Activated T-cell treated with anti-CD3 and anti-CD28 coated beads for 24 hours (primary cell): ENCODE measurements around the gene ST7L.
"Not testable (repeated sequence)": the region's sequence is repeated elsewhere in the genome, so short reads cannot be mapped to it uniquely, and the experiment has no call there.

ENCODE experiments used
- DNase-seq: peaks from one replicate; pipeline ENCODE4 v3.0.0-alpha.2; 2020; ENCODE audit warnings: low read depth

Gene ST7L, protein sequence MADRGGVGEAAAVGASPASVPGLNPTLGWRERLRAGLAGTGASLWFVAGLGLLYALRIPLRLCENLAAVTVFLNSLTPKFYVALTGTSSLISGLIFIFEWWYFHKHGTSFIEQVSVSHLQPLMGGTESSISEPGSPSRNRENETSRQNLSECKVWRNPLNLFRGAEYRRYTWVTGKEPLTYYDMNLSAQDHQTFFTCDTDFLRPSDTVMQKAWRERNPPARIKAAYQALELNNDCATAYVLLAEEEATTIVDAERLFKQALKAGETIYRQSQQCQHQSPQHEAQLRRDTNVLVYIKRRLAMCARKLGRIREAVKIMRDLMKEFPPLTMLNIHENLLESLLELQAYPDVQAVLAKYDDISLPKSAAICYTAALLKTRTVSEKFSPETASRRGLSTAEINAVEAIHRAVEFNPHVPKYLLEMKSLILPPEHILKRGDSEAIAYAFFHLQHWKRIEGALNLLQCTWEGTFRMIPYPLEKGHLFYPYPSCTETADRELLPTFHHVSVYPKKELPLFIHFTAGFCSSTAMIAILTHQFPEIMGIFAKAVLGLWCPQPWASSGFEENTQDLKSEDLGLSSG

DNA sequence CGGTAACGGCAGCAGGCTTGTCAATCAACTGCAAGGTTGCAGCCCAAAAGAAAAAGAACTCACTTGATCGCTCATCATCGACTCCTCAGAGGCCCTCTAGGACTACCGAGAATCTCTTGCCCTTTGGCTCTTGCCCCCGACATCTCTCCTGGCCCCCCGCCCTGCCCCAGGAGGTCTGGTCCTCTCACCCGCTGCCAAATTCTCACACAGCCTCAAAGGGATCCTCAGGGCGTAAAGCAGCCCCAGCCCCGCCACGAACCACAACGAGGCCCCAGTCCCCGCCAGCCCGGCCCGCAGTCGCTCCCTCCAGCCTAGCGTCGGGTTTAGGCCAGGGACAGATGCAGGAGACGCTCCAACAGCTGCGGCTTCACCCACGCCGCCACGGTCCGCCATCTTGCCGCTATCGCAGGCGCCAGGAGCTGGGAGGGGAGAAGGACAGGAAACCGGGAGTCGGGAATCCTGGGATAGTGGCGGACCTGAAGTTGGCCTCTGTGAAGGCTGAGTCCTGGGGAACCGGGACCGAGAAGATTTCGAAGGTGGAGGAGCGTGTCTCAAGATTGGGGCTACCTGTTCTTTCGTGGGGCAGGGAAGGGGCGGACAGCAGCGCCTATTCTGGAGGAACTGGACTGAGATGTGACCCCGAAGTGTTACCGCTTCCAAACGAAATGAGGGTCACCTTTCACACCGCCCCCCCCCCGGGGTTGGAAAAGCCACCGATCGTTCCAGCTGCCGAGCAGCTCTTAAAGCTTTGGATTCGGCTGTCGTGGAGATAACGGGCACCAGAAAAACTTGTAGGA is at the start of gene ST7L:
Gene ST7L (minus strand): TSS at position 421 of the 797 bp plus-strand sequence. CDS start 28 bp downstream, at position 393.
- peak; percentile 41 for DNase-seq

DNA sequence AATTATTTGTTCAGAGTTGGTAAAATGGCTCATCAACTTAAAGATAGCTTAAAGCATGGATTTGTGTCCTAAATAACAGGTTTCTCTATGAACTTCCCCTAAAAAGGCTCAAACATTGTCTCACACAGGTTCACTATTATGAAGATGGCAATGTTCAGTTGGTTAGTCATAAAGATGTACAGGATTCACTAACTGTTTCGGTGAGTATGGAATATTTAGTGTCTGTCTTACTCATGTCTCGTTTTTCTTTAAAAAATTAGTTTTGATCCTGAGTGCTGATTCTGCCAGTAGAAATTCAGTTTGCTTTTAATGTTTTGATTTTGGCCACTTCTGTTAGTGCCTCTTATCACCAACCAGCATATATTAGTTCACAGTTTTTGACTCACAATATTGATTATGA is 48.0 kb upstream of the ST7L start:
- no peak for DNase-seq

DNA sequence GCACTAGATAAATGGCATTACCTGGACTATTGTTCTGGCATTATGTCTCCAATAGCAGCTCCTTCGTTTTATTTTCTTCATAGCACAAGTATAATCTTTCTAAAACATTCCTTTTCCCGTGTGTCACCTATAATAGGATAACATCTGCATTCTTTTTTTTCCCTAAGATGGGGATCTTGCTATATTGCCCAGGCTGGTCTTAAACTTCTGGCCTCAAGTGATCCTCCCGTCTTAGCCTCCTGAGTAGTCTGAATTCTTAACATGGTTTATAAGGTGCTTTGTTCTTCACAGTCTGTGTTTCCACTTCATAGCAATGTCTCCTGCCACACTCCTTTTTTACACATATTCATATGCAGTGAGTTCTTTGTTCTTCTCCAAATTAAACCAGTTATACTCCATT is 46.9 kb upstream of the ST7L start:
- DNase-seq: no peak

DNA sequence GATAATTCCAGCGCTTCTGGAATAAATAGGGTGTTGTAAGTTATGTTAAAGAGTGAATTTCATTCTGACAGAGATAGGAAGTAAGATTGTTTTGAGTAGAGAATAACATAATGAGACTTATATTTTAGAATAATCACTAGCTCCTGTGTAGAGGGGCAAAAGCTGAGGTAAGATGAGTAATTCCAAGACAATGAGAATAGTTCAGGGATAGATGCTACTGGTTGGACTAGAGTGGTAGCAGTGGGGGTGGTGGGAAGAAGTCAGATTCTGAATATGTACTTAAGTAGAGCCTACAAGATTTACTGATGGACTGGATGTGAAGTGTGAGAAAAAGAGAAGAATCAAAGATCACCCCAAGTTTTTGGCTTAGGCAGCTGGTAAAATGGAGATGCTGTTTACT is 32.3 kb upstream of the ST7L start:
- no peak for DNase-seq

DNA sequence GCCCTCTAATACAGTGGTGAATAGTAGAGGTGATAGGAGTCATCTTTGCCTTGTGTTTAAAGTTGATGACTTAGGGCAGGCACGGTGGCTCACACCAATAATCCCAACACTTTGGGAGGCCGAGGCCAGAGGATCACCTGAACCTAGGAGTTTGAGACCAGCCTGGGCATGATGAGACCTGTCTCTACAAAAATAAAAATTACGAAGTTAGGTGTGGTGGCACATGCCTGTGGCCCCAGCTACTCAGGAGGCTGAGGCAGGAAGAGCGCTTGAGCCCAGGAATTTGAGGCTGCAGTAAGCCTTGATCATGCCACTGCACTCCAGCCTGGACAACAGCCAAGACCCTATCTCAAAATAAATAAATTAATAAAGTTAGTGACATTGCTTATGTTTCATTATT is 27.3 kb upstream of the ST7L start:
- no peak for DNase-seq

DNA sequence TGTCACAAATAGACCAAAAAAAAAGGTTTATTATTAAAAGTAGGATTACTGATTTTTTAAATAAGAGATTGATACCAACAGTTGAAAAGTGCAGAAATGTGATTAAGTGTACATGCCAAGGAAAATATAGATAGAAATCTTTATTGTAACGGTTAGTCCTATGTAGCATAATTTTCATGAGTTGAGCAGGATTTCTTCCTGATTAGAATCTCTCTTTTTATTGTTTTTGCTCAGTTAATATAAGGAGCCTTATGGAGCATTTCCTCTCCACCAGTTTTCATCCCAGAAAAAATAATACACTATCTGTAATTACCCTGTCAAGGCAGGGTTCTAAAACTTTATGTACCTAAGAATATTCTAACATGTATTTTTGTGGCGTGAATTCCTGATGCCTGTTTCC is 24.1 kb upstream of the ST7L start:
- DNase-seq: no peak

DNA sequence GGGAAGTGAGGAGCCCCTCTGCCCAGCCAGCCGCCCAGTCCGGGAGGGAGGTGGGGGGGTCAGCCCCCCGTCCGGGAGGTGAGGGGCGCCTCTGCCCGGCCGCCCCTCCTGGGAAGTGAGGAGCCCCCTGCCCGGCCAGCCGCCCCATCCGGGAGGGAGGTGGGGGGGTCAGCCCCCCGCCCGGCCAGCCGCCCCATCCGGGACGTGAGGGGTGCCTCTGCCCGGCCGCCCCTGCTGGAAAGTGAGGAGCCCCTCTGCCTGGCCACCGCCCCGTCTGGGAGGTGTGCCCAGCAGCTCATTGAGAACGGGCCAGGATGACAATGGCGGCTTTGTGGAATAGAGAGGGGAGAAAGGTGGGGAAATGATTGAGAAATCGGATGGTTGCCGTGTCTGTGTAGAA is 21.5 kb upstream of the ST7L start:
- not testable (repeated sequence) for DNase-seq

DNA sequence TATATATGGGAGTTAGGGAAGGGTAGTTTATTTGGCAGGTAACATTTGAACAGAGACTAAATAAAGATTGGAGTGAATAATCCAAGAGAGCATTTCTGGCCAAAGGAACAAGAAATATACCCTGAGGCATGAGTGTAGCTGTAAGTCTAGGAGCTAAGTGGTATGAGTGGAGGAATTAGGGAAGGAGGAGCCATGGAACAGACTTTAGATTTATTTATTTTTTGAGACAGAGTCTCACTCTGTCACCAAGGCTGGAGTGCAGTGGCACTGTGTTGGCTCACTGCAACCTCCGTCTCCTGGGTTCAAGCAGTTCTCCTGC is 19.1 kb upstream of the ST7L start:
- DNase-seq: no peak

DNA sequence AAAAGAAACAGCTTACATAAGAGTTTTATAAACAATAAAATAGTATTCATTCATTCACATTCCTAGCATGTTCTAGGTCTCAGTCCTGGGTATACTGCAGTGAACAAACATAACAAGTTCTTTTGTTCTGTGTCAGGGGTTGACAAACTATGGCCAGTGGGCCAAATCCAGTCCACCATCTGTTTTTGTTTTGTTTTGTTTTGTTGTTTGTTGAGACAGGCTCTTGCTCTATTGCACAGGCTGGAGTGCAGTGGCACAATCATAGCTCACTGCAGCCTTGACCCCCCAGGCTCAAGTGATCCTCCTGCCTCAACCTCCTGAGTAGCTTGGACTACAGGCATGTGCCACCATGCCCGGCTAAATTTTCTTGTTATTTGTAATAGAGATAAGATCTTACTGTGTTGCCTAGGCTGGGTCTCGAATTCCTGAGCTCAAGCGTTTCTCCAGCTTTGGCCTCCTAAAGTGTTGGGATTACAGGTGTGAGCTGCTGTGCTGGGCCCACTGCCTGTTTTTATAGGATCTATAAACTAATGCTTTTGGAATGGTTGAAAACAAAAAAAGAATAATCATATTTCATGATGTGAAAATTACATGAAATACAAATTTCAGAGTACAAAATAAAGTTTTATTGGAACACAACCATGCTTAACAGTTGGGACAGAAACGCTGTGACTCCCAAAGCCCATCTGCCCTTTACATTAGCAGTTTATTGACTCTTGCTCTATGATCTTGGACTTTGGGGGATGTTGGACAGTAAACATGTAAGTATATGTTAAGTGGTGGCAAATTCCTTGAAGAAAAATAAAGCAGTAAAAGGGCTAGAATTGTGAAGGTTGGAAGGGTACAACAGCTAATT is 18.5 kb upstream of the ST7L start:
- no peak for DNase-seq

DNA sequence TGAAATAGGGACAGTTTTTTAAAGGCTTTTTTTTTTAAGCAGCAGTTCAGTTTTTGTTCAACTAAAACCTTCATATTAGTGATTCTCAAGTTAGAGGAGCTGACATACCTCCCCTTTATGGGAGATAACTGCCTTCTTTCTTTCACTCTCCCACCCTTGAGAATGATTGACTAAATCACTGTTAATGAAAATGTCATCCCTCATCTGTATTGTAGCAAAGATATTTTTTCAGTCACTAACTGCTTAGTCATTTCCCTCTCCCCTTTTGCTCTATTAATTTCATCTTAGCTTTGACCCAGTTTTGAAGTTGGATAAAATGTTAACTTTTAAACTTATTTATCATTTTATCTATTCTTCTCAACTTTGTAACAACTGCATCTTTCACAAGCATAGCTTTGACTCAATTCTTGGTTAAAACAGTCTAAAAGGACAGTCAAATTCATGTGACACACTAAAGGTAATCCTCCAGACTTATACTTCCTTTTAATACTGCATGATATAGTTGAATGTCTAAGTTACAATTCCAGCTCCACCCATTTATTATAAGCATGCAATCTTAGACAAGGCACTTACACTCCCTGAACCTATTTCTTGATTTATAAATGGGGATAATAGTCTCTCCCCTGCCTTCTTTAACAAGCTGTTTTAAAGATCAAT is 17.8 kb upstream of the ST7L start:
- DNase-seq: no peak

DNA sequence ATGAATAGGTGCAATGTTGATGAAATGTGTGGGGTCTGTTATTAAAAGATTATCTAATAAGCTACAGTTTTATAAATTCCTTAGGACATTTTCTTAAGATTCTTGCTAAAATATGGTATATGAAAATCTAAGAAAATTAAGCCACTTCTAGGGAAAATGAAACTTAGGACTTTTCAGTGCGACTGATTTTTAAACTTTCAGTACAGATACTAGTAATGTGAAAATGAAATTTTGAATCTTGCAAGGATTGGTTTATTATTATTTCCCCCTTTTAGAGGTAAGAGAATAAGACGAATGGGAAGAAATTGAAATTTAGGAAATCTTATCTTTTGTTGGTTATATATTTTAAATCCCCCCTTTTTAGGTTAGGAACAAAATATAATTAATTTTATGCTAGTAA is 17.1 kb upstream of the ST7L start:
- no peak for DNase-seq

DNA sequence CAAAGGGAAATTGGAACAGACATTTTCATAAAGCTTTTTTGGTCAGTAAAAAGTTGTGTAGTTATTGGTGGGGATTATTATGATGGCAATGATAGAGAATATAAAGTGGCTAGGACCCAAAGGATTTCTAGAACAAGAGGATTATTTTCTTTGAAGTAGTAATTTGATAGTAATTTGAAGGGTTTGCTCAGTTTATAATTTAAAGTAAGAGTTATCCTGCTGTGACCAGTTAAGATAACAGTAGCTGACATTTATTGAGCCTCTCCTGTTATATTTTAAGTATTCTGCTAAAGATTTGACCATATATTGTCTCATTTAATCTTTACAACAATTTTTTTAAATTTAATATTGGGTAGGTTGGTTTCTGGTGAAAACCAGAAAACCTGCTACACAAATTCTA is 15.4 kb upstream of the ST7L start:
- DNase-seq: no peak

DNA sequence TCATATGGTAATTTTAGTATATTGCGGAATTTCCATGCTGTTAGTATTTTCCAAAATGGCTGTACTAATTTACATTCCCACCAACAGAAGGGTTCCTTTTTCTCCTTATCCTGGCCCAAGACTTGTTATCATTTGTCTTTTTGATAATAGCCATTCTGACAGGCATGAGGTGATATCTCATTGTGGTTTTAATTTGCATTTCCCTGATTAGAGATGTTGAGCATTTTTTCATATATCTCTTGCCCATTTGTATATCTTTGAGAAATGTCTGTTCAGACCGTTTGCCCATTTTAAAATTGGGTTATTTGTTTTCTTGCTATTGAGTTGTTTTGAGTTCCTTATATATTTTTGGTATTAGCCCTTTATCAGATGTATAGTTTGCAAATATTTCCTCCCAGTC is 14.7 kb upstream of the ST7L start:
- DNase-seq: no peak

DNA sequence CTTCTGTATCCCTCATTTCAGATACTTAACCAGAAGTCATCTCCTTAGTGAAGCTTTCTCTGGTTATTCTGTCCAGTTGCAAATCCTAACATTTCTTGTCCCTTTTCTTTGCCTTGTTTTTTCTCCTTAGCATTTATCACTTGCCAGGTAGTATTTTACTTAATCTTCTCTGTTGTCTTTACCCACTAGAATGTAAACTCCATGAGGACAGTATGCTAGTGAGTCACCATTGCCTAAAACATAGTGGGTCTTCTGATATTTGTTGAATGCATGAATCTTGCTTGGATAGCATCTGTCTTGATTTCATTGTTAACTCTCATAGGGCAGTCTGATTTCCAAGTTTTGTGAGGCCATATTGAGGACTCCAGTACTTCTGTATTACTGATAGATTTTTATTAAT is 10.3 kb upstream of the ST7L start:
- DNase-seq: no peak

DNA sequence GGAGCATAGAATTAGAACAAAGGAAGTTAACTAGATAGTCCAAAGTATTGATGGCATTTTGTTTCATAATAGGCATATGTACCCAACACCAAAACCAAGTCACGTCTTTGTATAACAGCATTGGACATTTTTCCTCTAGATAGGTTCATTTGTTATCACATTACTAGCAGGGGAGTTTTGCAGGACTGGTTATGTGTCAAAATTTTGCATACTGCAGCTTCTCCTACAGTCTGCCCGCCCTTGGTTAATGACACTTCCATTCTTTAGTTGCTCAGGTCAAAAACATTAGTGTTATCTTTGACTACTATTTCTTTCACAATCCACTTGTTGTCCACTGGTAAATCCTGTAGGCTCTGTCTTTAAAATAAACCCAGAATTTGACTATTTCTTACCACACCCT is 9.6 kb upstream of the ST7L start:
- DNase-seq: no peak

DNA sequence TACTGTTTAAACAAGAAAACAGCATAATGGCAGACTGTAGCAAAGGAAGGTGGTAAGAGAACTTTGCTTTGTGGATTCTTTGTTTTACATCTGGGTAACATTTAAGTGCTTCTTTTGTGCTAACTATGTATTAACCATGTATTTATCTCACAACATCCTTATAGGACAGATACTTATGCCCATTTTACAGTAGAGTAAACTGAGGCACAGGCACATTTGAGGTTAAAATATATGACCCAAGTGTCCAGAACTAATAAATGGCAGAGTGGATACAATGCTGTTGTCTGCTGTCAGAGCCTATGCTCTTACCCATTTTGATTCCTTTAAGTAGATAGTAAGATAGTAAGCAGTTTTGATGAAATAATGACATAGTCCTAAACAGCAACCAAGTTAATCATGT is 7.9 kb upstream of the ST7L start:
- no peak for DNase-seq

DNA sequence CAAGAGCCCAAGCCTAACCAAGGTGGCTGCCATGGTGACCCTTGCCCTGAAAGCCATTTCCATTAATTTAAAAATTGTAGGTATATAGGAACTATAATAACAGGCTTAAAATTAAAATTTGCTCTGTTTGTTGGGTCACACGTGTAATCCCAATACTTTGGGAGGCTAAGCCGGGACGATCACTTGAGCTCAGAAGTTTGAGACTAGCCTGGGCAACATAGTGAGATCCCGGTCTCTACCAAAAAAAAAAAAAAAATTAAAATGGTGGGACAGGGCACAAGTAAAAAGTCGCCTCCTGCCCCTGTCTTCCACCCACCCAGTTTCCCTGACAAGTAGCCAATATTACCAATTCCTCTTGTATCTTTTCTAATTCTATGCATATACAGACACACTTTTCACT is 7.3 kb upstream of the ST7L start:
- DNase-seq: no peak

DNA sequence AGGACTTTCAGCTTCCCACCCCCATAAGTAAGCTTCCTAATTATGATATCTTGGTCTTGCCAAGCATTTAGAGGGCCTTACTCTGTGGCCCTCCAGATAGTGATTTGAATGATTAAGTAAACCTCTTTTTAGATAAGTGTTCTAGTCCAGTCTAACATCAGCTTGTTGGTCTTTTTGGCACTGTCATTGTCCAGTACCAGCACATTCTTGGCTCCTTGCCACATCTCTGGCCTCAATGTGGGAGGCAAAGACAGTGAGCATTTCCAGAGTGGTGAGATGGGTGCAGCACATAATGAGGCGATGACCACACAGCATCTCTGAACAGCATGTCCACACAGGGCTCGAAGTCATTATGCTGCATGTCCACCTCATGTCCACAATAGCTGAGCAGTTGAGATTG is 6.8 kb upstream of the ST7L start:
- DNase-seq: no peak

DNA sequence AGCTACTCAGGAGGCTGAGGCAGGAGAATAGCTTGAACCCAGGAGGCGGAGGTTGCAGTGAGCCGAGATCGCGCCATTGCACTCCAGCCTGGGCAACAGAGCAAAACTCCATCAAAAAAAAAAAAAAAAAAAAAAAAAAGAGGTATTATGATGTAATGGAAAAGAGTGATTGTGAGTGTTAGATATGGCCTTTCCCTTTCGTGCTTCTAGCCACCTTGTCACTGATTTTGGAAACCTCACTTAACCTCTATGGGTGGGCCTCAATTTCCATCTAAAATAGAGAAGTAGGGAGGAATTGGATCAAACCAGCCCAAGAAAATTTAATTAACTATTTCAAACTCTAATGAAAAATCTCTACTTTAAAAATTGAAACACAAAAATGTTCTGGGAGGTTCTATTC is 5.6 kb upstream of the ST7L start:
- DNase-seq: not testable (repeated sequence)

DNA sequence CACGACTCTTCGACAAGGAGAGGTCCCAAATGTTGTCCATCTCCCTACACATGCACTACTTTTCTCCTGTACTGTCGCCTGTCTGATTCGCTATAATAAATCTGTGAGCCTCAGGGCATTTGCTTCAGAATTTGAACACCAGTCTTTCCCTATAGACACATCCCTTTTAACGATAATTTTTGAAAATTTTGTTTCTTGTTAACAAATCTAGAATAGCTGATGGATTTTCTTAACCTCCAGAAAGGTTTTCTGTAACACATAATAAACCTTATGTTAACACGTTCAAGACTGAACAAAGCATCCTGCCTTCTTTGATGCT is 1.4 kb upstream of the ST7L start:
- DNase-seq: no peak

DNA sequence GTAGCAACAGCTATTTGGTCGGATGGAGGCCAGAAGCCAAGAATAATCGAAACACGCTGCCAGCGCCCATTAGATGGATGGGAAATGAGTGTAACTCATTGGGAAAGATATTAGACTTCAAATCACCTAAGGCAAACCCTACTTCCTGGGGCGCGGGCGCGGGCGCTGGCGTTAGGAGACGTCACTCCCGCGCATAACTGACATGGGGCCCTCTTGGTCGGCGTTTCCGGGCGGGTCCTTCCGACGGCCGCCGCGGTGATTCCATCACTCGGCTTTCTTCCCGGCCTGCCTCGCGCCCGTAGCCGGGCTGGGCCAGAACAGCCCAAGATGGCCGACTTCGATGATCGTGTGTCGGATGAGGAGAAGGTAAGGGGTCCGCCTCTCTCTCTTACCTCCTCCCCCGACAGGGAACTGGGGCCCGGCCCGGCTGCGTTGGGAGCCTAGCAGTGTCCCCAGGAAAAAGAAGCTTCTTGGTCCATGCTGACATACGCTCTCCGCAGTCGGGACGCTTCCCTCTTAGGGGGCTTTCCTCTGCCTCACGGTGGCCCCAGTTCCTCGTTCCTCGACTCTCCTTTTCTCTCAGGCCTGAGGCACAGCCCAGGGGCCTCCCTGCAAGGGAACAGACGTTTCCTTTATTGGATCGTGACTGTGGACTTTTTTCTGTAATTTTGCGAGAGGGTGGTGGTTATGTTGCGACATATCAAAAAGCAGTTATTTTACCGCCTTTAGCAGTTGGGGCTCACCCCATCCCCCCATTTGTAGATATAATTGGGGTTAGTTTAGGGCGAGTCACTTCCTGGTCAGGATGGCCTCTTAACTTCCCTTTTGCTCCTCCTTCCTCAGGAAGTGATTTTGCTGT is 806 bp upstream of the ST7L start, which contains the start of gene CAPZA1:
Gene CAPZA1 (plus strand): TSS at position 315 of the 859 bp plus-strand sequence. CDS start 13 bp downstream, at position 328.
- DNase-seq: peak; percentile 86
